Activated CD4-positive, alpha-beta T cell treated with anti-CD3 and anti-CD28 coated beads, Interleukin-2, amount 50 U/mL, for 1 hour (primary cell): Measurements from ENCODE around the gene USP11.

Experiments
- DNase-seq: peaks from one replicate; pipeline ENCODE4 v3.0.0-alpha.2; 2020

The USP11 gene

GRCh38 chrX:47204970-47205369, 27.8 kb upstream of the USP11 start:
- DNase-seq, result no peak

- no peak for DNase-seq
These were observed 26.5 kb upstream of the USP11 start for GRCh38 chrX:47206316-47206715.

GRCh38 chrX:47208108-47208507, 24.7 kb upstream of the USP11 start:
- no peak for DNase-seq

- DNase-seq, result no peak
These were observed 23.1 kb upstream of the USP11 start for GRCh38 chrX:47209508-47210238.

- DNase-seq, result no peak
These were observed 22.0 kb upstream of the USP11 start for GRCh38 chrX:47210661-47211425.

- no peak for DNase-seq
These were observed 20.2 kb upstream of the USP11 start for GRCh38 chrX:47212381-47213293.

- no peak for DNase-seq
These were observed 18.3 kb upstream of the USP11 start for GRCh38 chrX:47214435-47215077.

- no peak for DNase-seq
These were observed 17.4 kb upstream of the USP11 start for GRCh38 chrX:47215291-47215900.

GRCh38 chrX:47216393-47216925, 16.4 kb upstream of the USP11 start:
- no peak for DNase-seq

GRCh38 chrX:47217121-47217851, 15.5 kb upstream of the USP11 start:
- DNase-seq, result peak; percentile 16

GRCh38 chrX:47217852-47218279, 14.9 kb upstream of the USP11 start:
- peak; percentile 92 for DNase-seq

GRCh38 chrX:47218280-47218919, 14.4 kb upstream of the USP11 start, which contains the start of gene CDK16:
Gene CDK16 (plus strand): TSS chrX:47218681. CDS start chrX:47223558, 4,877 bp downstream.
- peak; percentile 60 for DNase-seq

GRCh38 chrX:47218920-47219815, 13.6 kb upstream of the USP11 start:
- peak; percentile 28 for DNase-seq

- no peak for DNase-seq
These were observed 11.1 kb upstream of the USP11 start for GRCh38 chrX:47221756-47222155.

- DNase-seq, result no peak
These were observed 10.0 kb upstream of the USP11 start for GRCh38 chrX:47222751-47223350.

GRCh38 chrX:47223476-47224250, 9.1 kb upstream of the USP11 start:
- no peak for DNase-seq

- no peak for DNase-seq
These were observed 8.4 kb upstream of the USP11 start for GRCh38 chrX:47224266-47224895.

- DNase-seq, result no peak
These were observed 7.9 kb upstream of the USP11 start for GRCh38 chrX:47224896-47225290.
